ENCODE results near the gene PAFAH1B2.
"Not testable (repeated sequence)": the region's sequence is repeated elsewhere in the genome, so short reads cannot be mapped to it uniquely, and the experiment has no call there.

Gene PAFAH1B2, protein sequence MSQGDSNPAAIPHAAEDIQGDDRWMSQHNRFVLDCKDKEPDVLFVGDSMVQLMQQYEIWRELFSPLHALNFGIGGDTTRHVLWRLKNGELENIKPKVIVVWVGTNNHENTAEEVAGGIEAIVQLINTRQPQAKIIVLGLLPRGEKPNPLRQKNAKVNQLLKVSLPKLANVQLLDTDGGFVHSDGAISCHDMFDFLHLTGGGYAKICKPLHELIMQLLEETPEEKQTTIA
- total RNA-seq = 128 to 131 reads per million in 2 donors

- DNase-seq = peak; percentile 69
Observed at GRCh38 chr11:117143871-117144476, at the start of gene PAFAH1B2. Gene PAFAH1B2 (plus strand): TSS chr11:117144287. CDS start chr11:117152448, 8,161 bp downstream.

GRCh38 chr11:117094776-117095175 lies 49.3 kb upstream of the PAFAH1B2 start:
- DNase-seq = no peak

DNA sequence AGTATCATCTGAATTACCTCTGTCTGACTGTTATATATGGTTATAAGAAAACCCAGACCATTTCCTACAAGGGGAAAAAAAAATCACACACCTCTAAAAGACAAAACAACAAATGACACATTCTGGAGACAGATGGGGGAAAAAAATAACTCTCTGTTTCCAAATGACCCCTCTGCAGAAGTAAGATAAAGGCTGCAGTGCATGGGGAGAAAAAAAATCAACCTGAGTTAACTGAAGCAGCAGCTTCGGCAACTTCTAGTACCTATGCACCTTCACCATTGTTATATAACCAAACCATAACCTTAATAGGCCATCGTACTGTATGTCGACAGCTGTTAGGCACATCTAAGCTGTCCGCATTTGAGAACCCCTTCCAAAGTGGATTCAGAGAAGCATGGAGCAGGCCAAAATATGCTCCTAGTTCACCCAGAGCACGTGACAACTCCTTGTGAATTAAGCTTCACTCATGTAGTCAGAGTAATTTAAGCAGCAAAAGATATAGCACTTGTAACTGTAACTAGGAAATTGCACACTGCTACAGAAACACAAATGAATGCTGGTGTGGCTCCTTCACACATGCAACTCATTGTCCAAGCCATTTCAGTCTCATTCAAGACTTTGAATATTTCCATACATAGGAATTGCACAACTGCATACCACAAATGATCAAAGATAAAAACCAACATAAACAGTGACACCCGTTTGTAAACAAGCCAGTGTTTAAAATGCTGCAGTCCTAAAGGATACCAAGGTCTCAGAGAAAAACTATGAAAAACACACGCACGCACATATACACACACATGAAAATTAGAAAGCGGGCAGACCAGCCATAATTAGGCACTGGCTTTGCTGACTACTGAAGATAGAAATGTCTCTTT lies 48.6 kb upstream of the PAFAH1B2 start:
- no peak for DNase-seq

- DNase-seq = no peak
Observed at GRCh38 chr11:117096201-117096991, 47.7 kb upstream of the PAFAH1B2 start.

GRCh38 chr11:117097014-117097388 lies 47.1 kb upstream of the PAFAH1B2 start:
- no peak for DNase-seq

DNA sequence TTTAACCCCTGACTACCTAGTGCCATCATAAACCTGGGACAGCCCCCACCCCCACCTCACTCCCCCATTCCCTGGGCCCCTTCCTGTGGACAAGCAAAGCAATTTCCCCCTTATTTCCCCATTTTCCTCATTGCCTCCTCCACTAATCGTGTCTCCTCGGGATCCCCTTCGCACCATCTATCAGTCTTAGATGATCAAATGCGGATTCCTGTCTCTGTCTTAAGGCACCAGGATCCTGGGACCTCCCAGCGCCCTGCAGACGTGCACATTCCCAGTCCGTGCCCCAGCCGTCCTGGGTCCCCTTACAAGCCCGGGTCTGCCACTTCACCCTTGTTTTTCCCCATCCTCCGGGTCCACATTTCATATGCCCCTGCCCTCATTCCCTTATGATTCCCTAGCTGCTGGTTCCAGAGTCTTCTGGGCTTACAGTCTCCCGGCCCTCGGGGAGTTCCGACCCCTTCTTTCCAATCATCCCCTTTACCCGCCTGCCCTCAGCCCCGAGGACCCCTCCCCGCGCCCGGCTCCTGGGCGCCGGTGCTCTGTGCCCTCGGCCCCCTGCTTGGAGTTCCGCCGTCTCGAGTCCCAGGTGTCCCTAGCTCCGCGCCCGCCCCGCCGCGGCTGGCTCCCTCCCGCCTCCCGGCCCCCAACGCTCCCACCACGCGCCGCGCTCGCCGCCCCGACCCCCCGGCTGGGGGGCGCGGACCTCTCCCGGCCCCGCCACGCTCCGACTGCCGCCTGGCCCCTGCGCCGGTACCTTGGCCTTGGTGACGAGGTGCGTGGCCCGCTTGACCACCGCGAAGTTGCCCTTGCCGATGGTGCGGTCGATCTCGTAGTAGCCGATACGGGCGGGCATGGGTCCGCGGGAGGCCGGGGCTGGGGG lies 46.5 kb upstream of the PAFAH1B2 start:
- no peak for DNase-seq

- peak; percentile 96 for DNase-seq
Observed at GRCh38 chr11:117098269-117099232, 45.5 kb upstream of the PAFAH1B2 start, which contains the start of gene SIK3. Gene SIK3 (minus strand): TSS chr11:117098428. CDS start chr11:117098415, 13 bp downstream.

DNA sequence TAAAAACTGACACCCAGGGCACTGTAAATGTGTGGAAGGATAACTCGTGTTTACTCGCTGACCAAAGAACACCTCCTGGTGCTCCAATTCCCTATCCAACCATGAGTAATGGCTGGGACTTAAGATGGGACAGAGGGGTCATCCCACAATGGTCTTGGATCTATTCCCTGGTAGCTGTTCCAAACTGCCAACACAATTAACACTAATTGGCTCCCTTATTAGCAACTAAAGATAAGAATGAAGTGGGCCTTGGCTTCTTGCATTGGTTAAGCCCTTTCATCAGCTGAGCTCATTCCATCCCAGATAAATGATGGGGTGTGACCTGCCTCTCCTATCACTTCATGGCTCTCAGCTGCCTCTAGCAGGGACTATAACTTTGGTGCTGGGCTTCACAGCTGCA lies 44.4 kb upstream of the PAFAH1B2 start:
- no peak for DNase-seq

DNA sequence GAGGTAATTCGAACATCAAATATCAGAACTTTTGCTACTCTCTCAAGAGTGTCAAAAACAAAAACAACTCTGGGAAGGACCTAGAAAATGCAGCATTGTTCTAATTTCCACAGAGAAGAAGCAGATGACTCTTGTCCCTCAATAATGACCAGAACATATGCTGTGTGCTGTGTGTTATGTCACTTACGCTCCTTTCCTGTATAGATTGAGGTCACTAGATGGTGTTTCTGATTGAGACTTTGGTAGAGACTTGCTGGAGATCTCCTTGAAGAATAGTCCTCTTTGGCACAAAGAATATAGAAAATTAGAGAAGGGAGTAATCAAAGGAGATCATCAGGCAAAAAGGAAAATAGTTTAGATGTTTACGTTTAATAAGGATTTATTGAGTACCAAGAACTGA lies 43.5 kb upstream of the PAFAH1B2 start:
- DNase-seq = no peak

GRCh38 chr11:117107701-117108590 lies 36.1 kb upstream of the PAFAH1B2 start:
- no peak for DNase-seq

DNA sequence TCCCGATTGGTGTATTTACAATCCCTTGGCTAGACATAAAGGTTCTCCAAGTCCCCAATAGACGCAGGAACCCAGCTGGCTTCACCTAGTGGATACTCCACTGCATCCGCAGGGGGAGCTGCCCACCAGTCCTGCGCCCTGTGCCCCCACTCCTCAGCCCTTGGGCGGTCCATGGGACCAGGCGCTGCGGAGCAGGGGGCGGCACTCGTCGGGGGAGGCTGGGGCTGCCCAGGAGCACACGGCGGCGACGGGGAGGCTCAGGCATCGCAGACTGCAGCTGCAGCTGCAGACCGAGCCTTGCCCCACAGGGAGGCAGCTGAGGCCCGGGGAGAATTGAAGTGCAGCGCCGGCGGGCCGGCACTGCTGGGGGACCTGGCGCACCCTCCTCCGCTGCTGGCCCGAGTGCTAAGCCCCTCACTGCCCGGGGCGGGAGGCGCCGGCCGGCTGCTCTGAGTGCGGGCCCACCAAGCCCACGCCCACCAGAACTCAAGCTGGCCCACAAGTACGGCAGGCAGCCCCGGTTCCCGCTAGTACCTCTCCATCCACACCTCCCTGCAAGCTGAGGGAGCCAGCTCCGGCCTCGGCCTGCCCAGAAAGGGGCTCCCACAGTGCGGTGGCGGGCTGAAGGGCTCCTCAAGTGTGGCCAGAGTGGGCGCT lies 33.7 kb upstream of the PAFAH1B2 start:
- DNase-seq = no peak

- not testable (repeated sequence) for DNase-seq
Observed at GRCh38 chr11:117112497-117112896, 31.6 kb upstream of the PAFAH1B2 start.

DNA sequence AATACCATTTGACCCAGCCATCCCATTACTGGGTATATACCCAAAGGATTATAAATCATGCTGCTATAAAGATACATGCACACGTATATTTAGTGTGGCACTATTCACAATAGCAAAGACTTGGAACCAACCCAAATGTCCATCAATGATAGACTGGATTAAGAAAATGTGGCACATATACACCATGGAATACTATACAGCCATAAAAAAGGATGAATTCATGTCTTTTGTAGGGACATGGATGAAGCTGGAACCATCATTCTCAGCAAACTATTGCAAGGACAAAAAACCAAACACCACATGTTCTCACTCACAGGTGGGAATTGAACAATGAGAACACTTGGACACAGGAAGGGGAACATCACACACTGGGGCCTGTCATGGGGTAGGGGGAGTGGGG lies 31.1 kb upstream of the PAFAH1B2 start:
- DNase-seq = not testable (repeated sequence)

DNA sequence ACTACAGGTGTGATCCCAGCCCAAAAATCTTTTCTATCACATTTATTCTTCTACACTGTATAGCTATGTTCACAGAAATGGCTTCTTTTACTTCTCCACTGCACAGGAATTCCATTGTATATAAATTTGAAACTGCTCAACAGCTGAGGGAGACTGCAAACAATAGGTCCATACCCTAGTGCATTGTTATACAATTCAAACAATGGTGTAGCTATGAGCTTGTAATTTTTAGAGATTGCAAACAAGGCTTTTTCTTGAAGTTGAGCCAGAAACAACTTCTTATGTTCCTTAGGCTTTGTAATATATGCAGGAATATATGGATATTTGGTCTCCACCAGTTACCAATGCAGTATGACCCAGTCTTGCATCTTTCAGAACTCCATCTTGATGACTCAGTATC lies 26.4 kb upstream of the PAFAH1B2 start:
- no peak for DNase-seq

- no peak for DNase-seq
Observed at GRCh38 chr11:117121176-117121575, 22.9 kb upstream of the PAFAH1B2 start.

DNA sequence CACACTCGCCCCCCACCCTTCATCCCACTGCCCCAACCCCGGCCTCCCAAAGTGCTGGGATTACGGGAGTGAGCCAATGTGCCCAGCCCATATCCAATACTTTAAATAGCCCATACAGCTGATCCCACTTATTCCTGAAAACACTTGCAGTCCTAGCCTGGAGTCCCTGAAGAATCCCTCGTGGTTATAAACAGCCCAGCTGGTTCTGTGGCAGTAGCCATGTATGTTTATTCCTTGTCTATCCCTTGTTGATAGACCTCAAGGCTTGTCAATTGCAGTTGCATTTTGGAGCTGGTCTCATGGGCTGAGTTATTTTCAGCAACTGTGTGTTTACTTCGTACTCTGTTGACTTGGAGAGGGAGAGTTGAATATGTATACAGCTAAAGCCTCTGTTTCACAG lies 21.5 kb upstream of the PAFAH1B2 start:
- no peak for DNase-seq

DNA sequence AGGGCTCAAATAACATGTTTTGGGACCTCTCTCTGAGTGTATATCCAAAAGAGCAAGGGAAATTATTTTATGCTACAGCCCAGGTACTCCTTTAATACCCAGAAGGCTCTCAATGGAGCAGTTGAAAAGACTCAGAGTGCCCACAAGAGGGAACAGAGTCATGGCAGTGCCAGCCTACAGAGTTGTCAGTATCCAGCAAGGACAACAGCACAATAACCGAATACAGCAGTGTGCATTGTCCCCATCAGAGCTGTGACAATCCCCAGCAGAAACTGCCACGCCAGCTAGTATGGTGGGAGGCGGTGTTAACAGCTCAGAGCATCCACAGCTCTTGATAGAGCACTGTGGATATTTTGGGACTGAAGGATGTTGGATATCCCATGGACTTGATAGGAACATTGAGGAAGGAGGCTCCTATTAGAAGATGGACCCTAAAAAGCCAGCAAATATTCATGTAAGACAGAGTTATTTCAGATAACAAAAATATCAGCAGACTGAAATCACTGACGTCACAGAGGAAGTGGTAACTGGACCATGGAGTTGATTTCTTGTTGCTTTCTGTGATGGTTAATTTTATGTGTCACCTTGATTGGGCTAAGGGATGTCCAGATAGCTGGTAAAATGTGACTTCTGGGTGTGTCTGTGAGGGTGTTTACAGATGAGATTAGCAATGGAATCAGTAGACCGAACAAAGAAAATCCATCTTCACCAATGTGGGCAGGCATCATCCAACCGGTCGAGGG lies 17.7 kb upstream of the PAFAH1B2 start:
- no peak for DNase-seq

All from activated gamma-delta T cell (primary cell).